GM19324 (cell line): ENCODE results near the gene ZNF418.

Experiments used
- ATAC-seq: cut with Tn5 transposase; IDR thresholded peaks from one replicate; pipeline ENCODE4 v1.9.1; 2021; ENCODE audit warnings: mild to moderate bottlenecking, moderate library complexity; ENCODE audit not compliant: unreplicated experiment, low FRiP score

The ZNF418 gene

GRCh38 chr19:57934820-57935665, at the start of gene ZNF418:
ZNF418 (minus strand) TSS chr19:57935402; CDS start chr19:57933822, 1,580 bp downstream.
- ATAC-seq = no peak

GRCh38 chr19:57978586-57979289, 43.5 kb upstream of the ZNF418 start:
- no peak for ATAC-seq

- no peak for ATAC-seq
Observed at GRCh38 chr19:57974434-57974833, 39.2 kb upstream of the ZNF418 start, which contains the start of gene C19orf18. C19orf18 (minus strand) TSS chr19:57974534; CDS start chr19:57974432, 102 bp downstream.

GRCh38 chr19:57964761-57965160, 29.6 kb upstream of the ZNF418 start:
- ATAC-seq = no peak

GRCh38 chr19:57961785-57962184, 26.6 kb upstream of the ZNF418 start:
- ATAC-seq = no peak

GRCh38 chr19:57954996-57955395, 19.8 kb upstream of the ZNF418 start:
- no peak for ATAC-seq

GRCh38 chr19:57949702-57950101, 14.5 kb upstream of the ZNF418 start:
- no peak for ATAC-seq

- ATAC-seq = no peak
Observed at GRCh38 chr19:57949296-57949695, 14.1 kb upstream of the ZNF418 start.

- ATAC-seq = peak; percentile 72
Observed at GRCh38 chr19:57947419-57948134, 12.4 kb upstream of the ZNF418 start, which contains the start of gene ZNF256. ZNF256 (minus strand) TSS chr19:57947706; CDS start chr19:57947474, 232 bp downstream.

- peak; percentile 22 for ATAC-seq
Observed at GRCh38 chr19:57947088-57947418, 11.9 kb upstream of the ZNF418 start.

GRCh38 chr19:57946316-57946715, 11.1 kb upstream of the ZNF418 start:
- ATAC-seq = no peak

- ATAC-seq = no peak
Observed at GRCh38 chr19:57941593-57941992, 6.4 kb upstream of the ZNF418 start.

GRCh38 chr19:57935731-57936130, 529 bp upstream of the ZNF418 start:
- ATAC-seq = no peak

- ATAC-seq = no peak
Observed at GRCh38 chr19:57927587-57927986, 7.6 kb downstream of the ZNF418 start.

- peak; percentile 97 for ATAC-seq
Observed at GRCh38 chr19:57916168-57916995, 18.8 kb downstream of the ZNF418 start, which contains the start of gene ZNF417. ZNF417 (minus strand) TSS chr19:57916592; CDS start chr19:57916411, 181 bp downstream.

- ATAC-seq = no peak
Observed at GRCh38 chr19:57914531-57914930, 20.7 kb downstream of the ZNF418 start.

- ATAC-seq = no peak
Observed at GRCh38 chr19:57907394-57907793, 27.8 kb downstream of the ZNF418 start.

GRCh38 chr19:57905258-57905657, 29.9 kb downstream of the ZNF418 start:
- no peak for ATAC-seq

- no peak for ATAC-seq
Observed at GRCh38 chr19:57903618-57904184, 31.5 kb downstream of the ZNF418 start.

- no peak for ATAC-seq
Observed at GRCh38 chr19:57900311-57900710, 34.9 kb downstream of the ZNF418 start.
